Dermis microvascular lymphatic vessel endothelial cell (primary cell): ENCODE results near the gene MATK. TPM values are rescaled to one million over a fixed set of nuclear protein-coding genes. Genes with fewer than 3 reads are reported as not detected.
A peak's percentile ranks its signal among the peaks of the same experiment; 100 is the strongest.

Experiments
- DNase-seq, 2 donors: peaks; one replicate each; pipeline versions ENCODE4 v3.0.0 to v3.0.0-alpha.2; 2010; ENCODE audit warnings: low read depth in 2 of 2
- total RNA-seq: library from RNA; depleted of rRNA; stranded (reverse); fragments of >200 nt; gene quantifications from 2 replicates; pipeline ENCODE4 v1.2.1, GENCODE V29; 2014

Gene MATK
- total RNA-seq, 1 donor from 2014 or later: 0.64 TPM

DNA sequence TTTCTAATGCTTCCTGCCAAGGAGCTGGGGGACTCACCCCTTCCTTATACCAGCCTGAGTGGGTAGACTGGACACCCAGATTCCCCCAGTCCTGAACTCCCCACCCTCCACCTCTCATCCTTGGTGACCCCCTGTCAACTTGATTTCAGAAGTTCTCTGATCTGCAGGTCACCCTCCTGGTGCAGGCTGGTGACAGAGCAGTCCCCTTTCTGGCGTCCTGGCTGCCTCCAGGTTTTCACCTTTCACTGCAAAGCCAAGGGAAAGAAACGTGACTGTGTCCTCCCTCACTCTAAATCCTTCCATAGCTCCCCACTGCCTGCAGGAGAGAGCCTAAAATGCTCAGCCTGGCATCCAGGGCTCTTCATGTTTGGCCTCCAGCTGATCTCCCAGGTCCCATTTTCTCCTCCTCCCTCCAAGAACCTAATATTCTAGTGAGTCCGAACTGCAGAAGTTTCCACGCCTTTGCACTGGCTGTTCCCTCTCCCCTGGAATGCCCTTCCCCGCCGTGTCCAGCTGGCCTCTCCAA, 4.1 kb upstream of the MATK start:
- no peak for DNase-seq

GRCh38 chr19:3788996-3789778, 3.0 kb upstream of the MATK start:
- DNase-seq: no peak

DNA sequence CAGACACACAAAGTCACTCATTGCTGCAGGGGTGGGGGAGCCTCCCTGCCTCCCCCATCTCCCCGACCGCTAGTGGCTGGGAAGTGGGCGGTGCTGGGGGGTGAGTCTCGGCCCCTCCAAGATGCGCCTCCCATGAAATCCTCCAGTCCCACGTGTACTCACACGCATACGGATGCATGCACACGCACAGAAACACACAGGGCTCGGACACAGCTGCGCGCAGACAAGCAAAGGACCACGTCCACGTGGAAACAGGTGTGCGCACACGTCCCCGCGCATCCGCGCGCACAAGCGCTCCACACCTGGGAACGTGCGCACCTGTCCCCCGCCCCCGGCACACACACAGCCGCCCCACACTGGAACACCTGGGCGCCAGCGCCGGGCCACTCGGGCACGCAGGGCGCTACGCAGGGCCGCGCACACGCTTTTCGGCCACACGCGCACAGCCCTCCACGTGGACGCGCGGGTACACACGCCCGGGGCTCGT, 687 bp downstream of the MATK start:
- DNase-seq: no peak

GRCh38 chr19:3784607-3785450, 1.4 kb downstream of the MATK start:
- DNase-seq: no peak

GRCh38 chr19:3783660-3784584, 2.3 kb downstream of the MATK start:
- peak in 1 of 2 donors; percentile 14 for DNase-seq

- DNase-seq: no peak
Observed at GRCh38 chr19:3782903-3783302, 3.3 kb downstream of the MATK start.

GRCh38 chr19:3782330-3782729, 3.9 kb downstream of the MATK start:
- DNase-seq: no peak

GRCh38 chr19:3781603-3782002, 4.6 kb downstream of the MATK start:
- no peak for DNase-seq

DNA sequence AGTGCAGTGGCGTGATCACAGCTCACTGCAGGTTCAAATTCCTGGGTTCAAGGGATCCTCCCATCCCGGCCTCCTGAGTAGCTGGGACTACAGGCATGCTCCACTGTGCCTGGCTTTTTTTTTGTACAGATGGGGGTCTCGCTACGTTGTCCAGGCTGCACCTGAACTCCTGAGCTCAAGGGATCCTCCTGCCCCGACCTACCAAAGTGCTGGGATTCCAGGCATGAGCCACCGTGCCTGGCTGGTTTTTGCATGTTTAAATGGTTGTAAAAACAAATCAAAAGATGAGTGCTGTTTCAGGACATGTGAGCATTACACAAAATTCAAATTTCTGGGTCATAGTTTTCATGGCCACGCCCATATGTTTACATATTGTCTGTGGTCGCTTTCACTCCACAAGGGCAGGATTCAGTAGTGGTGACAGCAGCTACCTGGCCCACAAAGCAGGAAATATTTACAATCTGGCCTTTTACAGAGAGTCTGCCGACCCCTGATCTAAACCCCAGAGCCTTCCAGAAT, 5.3 kb downstream of the MATK start:
- DNase-seq: no peak

GRCh38 chr19:3778899-3779723, 7.1 kb downstream of the MATK start:
- no peak for DNase-seq

GRCh38 chr19:3778104-3778867, 7.9 kb downstream of the MATK start:
- no peak for DNase-seq

GRCh38 chr19:3776479-3777040, 9.6 kb downstream of the MATK start:
- DNase-seq: no peak

DNA sequence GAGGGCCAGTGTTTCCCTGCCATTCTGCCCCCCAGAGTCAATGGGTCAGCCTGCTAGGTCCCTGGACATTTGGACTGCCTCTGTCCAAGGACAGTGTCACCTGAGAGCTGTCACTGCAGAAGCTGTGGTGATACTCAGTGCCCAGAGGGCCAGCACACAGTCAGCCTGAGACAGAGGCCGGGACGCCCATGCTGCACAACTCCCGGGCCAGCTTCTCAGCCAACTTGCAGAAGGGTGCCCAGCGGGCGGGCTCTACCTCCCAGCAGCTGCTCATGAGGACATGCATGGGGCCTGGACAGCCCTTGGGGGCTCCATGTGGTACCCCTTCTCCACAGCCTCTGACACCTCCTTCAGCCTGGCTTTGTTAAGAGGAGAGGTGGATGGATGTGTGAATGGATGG, 10.3 kb downstream of the MATK start:
- DNase-seq: no peak

DNA sequence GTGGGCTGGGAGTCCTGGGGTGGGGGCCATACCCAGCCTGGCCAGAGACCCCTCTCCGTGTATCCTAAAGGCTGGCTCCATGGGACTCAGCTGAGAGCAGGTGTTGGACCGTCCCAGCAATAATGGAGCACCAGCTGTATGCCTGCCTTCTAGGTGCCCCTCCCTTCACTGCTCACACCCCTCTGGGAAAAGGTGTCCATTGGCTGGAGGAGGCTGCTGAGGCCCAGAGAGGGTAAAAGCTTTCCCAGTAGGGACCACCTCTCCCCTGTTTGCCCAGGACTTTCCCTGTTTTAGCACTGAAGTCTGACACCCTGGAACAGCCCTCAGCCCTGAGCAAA, 10.8 kb downstream of the MATK start:
- DNase-seq: no peak

GRCh38 chr19:3774621-3775373, 11.4 kb downstream of the MATK start:
- no peak for DNase-seq

DNA sequence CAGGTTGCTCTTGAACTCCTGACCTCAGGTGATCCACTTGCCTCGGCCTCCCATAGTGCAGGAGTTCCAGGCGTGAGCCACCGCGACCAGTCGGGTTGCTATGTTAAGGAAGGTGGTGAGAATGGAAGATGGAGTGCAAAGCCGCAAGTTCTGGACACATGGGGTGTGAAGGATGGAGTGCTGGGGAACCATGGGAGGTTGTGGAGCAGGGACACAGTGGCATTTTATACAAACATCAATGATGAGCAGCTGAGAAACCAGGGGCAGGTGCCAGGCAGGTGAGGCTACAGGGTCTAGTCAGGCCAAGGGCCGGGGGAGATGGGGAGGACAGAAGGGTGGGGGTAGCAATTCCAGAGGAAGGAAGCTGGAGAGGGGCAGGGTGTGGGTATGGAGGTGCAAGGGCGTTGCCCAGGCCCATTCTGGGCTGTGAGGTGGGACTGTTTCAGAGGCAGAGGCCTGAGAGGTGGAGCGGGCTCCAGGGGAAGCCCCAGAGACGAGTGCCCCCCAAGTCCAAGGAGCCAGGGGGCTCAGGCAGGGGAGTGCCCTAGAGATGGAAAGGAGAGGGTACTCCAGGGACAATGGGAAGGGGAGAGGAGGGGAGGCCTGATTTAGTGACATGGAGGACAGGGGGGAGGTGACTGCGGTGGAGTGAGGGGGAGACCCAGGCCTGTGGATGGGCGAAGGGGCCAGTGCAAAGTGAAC, 12.2 kb downstream of the MATK start:
- DNase-seq: no peak

DNA sequence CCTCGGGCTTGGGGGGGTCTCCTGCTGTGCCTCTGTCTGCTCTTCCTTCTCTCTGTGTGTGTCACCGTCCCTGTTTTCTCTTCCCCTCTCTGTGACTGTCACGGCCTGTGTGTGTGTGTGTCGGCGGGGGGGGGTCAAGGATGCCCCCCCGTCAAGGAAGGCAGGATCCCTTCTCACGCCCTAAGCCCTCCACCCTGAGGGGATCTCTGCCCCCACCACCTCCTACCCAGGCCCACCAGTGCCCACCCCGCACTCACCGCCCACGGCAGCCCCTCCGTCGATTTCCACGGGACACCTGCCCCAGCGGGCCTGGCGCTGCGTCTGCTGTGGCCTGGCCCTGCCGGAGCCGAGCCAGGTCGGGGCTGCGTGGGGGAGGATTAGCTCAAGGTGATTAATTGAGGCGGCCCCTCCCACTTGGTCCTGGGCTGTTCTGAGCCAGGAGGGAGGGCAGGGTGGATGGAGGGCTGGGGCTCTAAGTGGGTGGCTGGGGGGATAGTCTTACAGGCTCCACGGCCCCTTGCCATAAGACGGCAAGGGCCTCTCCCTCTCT, 14.2 kb downstream of the MATK start, which contains the start of gene RAX2:
RAX2 (minus strand) TSS at position 323 of the 550 bp plus-strand sequence. CDS start 486 bp downstream, outside the sequence.
- DNase-seq: no peak
